Small intestine (tissue), 7 donors: ENCODE data around the gene OR4D2. TPM values are rescaled to one million over a fixed set of nuclear protein-coding genes. Genes with fewer than 3 reads are reported as not detected.

ENCODE experiments used
- DNase-seq, 2 donors: peaks; one replicate each; pipeline versions ENCODE4 v3.0.0 to v3.0.0-alpha.2; 2013
- FAIRE-seq: peaks from 2 replicates; lab custom pipeline; 2012; peaks lifted over from hg19 to GRCh38; lab: Jason Lieb, UNC
- H3K27ac ChIP-seq, 3 donors: one replicate each; pipeline ENCODE4 v1.5.1; 2013; ENCODE audit warnings: low read length in 2 of 3, mild to moderate bottlenecking in 2 of 3, control low read depth in 1 of 3, inconsistent platforms in 1 of 3, low read depth in 1 of 3, moderate library complexity in 1 of 3
- H3K27me3 ChIP-seq, 3 donors: one replicate each; pipeline ENCODE4 v1.6.1; 2013; ENCODE audit warnings: low read length in 3 of 3, inconsistent platforms in 1 of 3; ENCODE audit not compliant: control insufficient read depth in 3 of 3, insufficient read depth in 3 of 3
- H3K36me3 ChIP-seq, 3 donors: one replicate each; pipeline ENCODE4 v1.6.1; 2013; ENCODE audit warnings: low read length in 3 of 3, inconsistent platforms in 1 of 3, low read depth in 1 of 3, mild to moderate bottlenecking in 1 of 3, moderate library complexity in 1 of 3; ENCODE audit not compliant: control insufficient read depth in 3 of 3, insufficient read depth in 2 of 3
- H3K4me1 ChIP-seq, 3 donors: one replicate each; pipeline ENCODE4 v1.6.1; 2013; ENCODE audit warnings: low read length in 2 of 3, inconsistent platforms in 1 of 3, low read depth in 1 of 3, mild to moderate bottlenecking in 1 of 3, moderate library complexity in 1 of 3; ENCODE audit not compliant: control insufficient read depth in 3 of 3, insufficient read depth in 2 of 3
- H3K4me3 ChIP-seq, 3 donors: one replicate each; pipeline ENCODE4 v1.5.1; 2013; ENCODE audit warnings: low read length in 3 of 3, control low read depth in 1 of 3, inconsistent platforms in 1 of 3, low read depth in 1 of 3, mild to moderate bottlenecking in 1 of 3, moderate library complexity in 1 of 3
- H3K9me3 ChIP-seq, 2 donors: one replicate each; pipeline ENCODE4 v1.6.1; 2013; ENCODE audit warnings: low read depth in 1 of 2, low read length in 1 of 2; ENCODE audit not compliant: control insufficient read depth in 2 of 2, insufficient read depth in 1 of 2
- WGBS, 3 donors: extraction: QIAGEN DNeasy Blood & Tissue Kit; methylation state at CpG; one replicate each; pipeline ENCODE4 v1.1.7; 2013; 5-methylcytosine and 5-hydroxymethylcytosine counted together
- polyA plus RNA-seq, 4 donors: library from polyadenylated mRNA; stranded (reverse) in 3 of 4; unstranded in 1 of 4; fragments of 200-250 nt in 3 of 4; fragments of 120-200 nt in 1 of 4; gene quantifications; one replicate each; pipeline versions ENCODE4 v1.2.1 to v1.2.3, GENCODE V29; 2013
- donor health status: healthy with polysubstance abuse.
- donor health status: control.
- donor health status: control.
- donor health status: Bipolar disorder and iron deficiency.
- donor health status: healthy.

Gene OR4D2
- polyA plus RNA-seq, 4 donors: not detected

DNA sequence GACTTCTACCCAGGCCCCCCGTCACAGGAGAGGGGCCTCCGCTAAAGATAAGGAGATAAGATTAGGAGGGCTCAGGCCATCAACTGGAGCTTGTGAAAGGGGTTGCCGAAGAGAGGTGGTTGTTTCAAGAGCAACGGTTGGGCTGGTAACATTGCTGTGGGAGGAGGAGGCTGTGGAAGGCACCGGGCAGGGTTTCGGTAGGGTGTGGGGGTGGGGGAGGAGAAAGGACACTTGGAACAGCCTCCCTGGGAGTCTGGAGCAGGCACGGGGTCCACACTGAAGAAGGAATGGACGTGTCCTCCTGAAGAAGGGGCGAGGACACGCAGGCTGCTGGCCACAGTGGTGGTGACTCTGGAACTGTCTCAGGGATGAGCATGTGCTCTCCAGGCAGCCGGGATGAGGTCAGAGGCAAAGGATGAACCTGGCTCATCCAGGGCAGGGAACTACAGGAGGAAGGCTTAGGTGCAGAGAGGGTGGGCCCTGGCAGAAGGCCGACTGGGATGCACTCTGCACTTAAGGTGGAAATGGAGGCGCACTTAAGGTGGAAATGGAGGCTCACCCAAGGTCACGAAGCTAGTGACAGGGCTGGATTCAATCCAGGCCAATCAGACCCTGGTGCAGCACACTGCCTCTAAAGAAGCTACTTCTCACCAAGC, 24.6 kb downstream of the OR4D2 start:
- 25 to 36% (median 36%) methylated on average over 14 of the region's 14 CpGs for WGBS, 3 donors
- no peak for FAIRE-seq
- no peaks in the 10 kb centered on the region for H3K36me3 ChIP-seq

DNA sequence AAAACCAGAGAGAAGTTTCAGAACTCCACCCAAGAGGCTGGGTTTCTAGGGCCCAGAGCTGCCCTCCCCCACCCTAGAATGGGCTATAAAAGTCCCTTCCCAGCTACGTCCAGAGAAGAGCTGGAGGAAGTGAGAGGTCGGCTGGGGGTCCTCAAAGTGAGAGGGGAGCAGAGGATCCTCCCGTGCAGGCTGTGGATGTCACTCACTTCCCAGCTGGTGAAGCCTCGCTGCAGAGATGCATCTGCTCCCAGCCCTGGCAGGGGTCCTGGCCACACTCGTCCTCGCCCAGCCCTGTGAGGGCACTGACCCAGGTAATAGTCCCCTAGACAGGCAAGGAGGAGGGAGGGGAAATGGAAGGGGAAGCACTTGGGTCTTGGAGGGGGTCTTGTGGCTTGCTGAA, 25.8 kb downstream of the OR4D2 start, which contains the start of gene EPX:
TSS of gene EPX (plus strand) at position 115 of the 400 bp plus-strand sequence. CDS start at position 236, 121 bp downstream.
- Histone ChIP-seq H3K4me3 (no peak within 1 kb of the TSS), H3K36me3 (no peaks in the 10 kb centered on the region), H3K27me3 (peaks cover 0 to 12% (median 0%) of the 10 kb centered on the region in 3 donors), H3K4me1 (peaks cover 0 to 7% (median 0%) of the 10 kb centered on the region in 3 donors), H3K9me3 (no peaks in the 10 kb centered on the region), H3K27ac (no peak within 1 kb of the TSS)
- no peak for DNase-seq
- no peak for FAIRE-seq
- WGBS, 3 donors: 32 to 44% (median 40%) methylated on average over 6 of the region's 6 CpGs

More for the DNA sequence above, 24.6 kb downstream of the OR4D2 start:
- Histone ChIP-seq H3K4me1 (peaks cover 0 to 7% (median 0%) of the 10 kb centered on the region in 3 donors), H3K9me3 (no peaks in the 10 kb centered on the region), H3K4me3 (no peak overlapping the region), H3K27ac (no peak overlapping the region), H3K27me3 (peaks cover 0 to 12% (median 0%) of the 10 kb centered on the region in 3 donors)
- no peak for DNase-seq

DNA sequence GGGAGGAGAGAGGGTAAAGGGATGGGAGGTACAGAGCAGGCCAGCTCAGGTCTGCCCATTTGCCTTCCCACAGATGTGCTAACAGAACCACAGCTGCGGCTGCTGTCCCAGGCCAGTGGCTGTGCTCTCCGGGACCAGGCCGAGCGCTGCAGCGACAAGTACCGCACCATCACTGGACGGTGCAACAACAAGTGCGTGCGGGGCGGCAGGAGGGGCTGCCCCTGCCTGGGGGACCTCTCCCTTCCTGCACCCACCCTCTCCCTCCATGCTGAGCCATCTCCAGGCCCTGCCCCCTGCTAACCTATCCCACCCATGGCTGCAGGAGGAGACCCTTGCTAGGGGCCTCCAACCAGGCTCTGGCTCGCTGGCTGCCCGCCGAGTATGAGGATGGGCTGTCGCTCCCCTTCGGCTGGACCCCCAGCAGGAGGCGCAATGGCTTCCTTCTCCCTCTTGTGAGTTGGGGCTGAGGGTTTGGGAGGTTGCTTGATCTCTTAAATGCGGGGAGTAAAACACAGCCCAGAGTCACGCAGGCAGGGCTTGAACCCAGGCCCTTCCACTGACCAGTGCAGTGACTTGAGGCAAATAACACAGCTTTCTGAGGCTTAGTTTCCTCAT, 27.0 kb downstream of the OR4D2 start:
- no peaks in the 10 kb centered on the region for H3K9me3 ChIP-seq
- no peak for DNase-seq
- H3K36me3 ChIP-seq: no peaks in the 10 kb centered on the region
- H3K27me3 ChIP-seq: peaks cover 0 to 11% (median 0%) of the 10 kb centered on the region in 3 donors
- no peak overlapping the region for H3K4me3 ChIP-seq
- no peak overlapping the region for H3K27ac ChIP-seq
- 76 to 86% (median 77%) methylated on average over 12 to 18 of the region's 18 CpGs for WGBS, 3 donors
- FAIRE-seq: no peak
- H3K4me1 ChIP-seq: peaks cover 0 to 7% (median 0%) of the 10 kb centered on the region in 3 donors

DNA sequence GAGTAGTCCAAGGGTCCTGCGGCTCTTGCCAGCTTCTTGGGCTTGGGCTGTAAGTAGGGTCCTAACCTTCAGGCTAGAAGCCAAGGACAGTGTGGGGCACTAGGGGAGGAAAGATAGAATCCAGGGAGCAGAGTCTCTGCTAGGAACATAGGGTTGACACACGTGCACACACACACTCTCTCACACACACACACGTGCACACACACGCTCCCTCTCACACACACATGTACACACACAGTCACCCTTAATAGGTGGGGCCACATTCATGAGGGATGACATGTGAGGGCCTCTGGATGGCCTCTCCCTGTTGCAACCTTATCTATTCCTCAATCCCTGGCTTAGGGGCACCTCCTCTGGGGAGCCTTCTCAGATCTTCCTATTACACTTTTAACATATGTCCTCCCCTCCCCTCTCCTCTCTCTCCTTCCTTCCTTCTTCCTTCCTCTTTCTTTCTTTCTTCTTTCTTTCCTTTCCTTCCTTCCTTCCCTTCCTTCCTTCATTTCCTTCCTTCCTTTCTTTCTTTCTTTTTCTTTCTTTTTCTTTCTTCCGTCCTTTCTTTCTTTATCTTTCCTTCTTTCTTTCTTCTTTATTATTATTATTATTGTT, 28.8 kb downstream of the OR4D2 start:
- H3K27me3 ChIP-seq: peaks cover 0 to 15% (median 0%) of the 10 kb centered on the region in 3 donors
- no peak for FAIRE-seq
- 58 to 84% (median 76%) methylated on average over 5 of the region's 5 CpGs for WGBS, 3 donors

DNA sequence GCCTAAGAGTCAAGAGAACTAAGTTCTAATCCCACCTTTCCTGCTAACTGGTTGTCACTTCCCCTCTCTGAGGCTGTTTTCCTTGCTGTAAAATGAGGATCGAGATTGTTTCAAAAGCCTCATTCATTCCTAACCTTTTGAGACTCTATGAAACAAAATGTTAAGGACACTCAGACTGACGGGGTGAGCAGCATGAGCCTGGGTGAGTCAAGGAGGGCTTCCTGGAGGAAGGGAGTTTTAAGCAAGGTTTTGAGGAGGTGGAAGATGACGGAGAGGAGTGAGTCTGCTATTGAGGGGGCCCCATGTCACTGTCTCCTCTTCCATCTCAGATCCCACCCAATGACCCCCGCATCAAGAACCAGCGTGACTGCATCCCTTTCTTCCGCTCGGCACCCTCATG, 29.8 kb downstream of the OR4D2 start:
- Histone ChIP-seq H3K27me3 (peaks cover 0 to 12% (median 0%) of the 10 kb centered on the region in 3 donors), H3K9me3 (no peaks in the 10 kb centered on the region), H3K27ac (no peak overlapping the region), H3K4me3 (no peak overlapping the region), H3K36me3 (no peaks in the 10 kb centered on the region), H3K4me1 (peaks cover 0 to under 1% (median 0%) of the 10 kb centered on the region in 3 donors)
- WGBS, 3 donors: 80 to 83% (median 81%) methylated on average over 7 of the region's 7 CpGs
- DNase-seq (no peak), FAIRE-seq (no peak)

More for the DNA sequence above, 28.8 kb downstream of the OR4D2 start:
- DNase-seq: no peak
- no peak overlapping the region for H3K4me3 ChIP-seq
- peaks cover 0 to 7% (median 0%) of the 10 kb centered on the region in 3 donors for H3K4me1 ChIP-seq
- H3K9me3 ChIP-seq: no peaks in the 10 kb centered on the region
- H3K27ac ChIP-seq: no peak overlapping the region
- H3K36me3 ChIP-seq: no peaks in the 10 kb centered on the region

- no peak overlapping the region for H3K27ac ChIP-seq
- FAIRE-seq (no peak), DNase-seq (peak; percentile 50 to 60)
- no peaks in the 10 kb centered on the region for H3K4me1 ChIP-seq
- WGBS, 3 donors: 40 to 45% (median 44%) methylated on average over 14 of the region's 14 CpGs
- H3K36me3 ChIP-seq: peaks cover 0 to 9% (median 0%) of the 10 kb centered on the region in 3 donors
- H3K27me3 ChIP-seq: peaks cover 0 to 12% (median 0%) of the 10 kb centered on the region in 3 donors
- no peaks in the 10 kb centered on the region for H3K9me3 ChIP-seq
- no peak overlapping the region for H3K4me3 ChIP-seq
Measured at GRCh38 chr17:58200024-58200633, 33.3 kb downstream of the OR4D2 start.

GRCh38 chr17:58202859-58203258, 36.1 kb downstream of the OR4D2 start:
- no peak for FAIRE-seq
- H3K27me3 ChIP-seq: peaks cover 0 to 12% (median 0%) of the 10 kb centered on the region in 3 donors
- 82 to 90% (median 87%) methylated on average over 7 of the region's 7 CpGs for WGBS, 3 donors
- H3K27ac ChIP-seq: no peak overlapping the region
- no peaks in the 10 kb centered on the region for H3K4me1 ChIP-seq
- no peaks in the 10 kb centered on the region for H3K9me3 ChIP-seq
- DNase-seq: no peak
- H3K36me3 ChIP-seq: peaks cover 0 to 31% (median 4%) of the 10 kb centered on the region in 3 donors
- no peak overlapping the region for H3K4me3 ChIP-seq

GRCh38 chr17:58204796-58205195, 38.0 kb downstream of the OR4D2 start:
- Histone ChIP-seq H3K27ac (no peak overlapping the region), H3K36me3 (peaks cover 2 to 37% (median 7%) of the 10 kb centered on the region in 3 donors), H3K4me3 (no peak overlapping the region), H3K27me3 (peaks cover 0 to 4% (median 0%) of the 10 kb centered on the region in 3 donors), H3K4me1 (peaks cover 0 to 5% (median 0%) of the 10 kb centered on the region in 3 donors), H3K9me3 (no peaks in the 10 kb centered on the region)
- FAIRE-seq (no peak), DNase-seq (no peak)
- 88 to 92% (median 88%) methylated on average over 5 of the region's 5 CpGs for WGBS, 3 donors
